Measurements from ENCODE around the gene CD300H.

- TF ChIP-seq CTCF (IDR thresholded peaks at IDR 0.05) (no peak), POLR2A (IDR thresholded peaks at IDR 0.05) (no peak)
These were observed 11.8 kb downstream of the CD300H start for GRCh38 chr17:74555427-74555940.
